ENCODE measurements around the gene FXYD7. TPM values are rescaled to one million over a fixed set of nuclear protein-coding genes. Genes with fewer than 3 reads are reported as not detected.

The FXYD7 gene
- polyA plus RNA-seq, 3 donors = 0.16 TPM; not detected in 2

DNA sequence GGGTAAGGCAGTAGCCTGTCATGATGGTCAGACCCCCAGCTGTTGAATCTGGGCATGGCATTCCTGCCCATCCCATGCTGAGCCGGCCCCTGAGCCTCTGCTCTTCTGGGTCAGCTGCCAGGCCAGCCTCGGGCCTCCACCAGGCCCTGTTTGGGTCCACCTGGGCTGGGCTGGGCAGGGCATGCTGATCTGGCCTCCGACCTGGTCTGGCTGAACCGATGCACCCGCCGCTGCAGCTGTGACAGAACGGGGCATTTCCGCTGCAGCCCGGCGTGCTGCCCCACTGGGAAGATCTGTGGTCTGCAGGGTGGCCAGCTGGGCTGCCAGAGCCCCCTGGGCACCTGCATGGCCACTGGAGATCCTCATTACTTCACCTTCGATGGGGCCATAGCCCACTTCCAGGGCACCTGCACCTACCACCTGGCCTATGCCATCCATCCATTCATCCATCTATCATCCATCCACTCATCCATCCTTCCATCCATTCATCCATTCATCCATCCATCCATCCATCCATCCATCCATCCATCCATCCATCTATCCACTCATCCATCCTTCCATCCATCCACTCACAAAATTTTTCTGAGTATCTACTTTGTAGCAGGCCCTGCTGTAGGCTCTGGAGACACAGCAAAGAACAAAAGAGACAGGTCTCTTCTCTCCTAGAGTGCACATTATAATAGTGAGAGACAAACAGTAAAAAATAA, 49.0 kb upstream of the FXYD7 start:
- no peaks in the 10 kb centered on the region for H3K9me3 ChIP-seq (replicated peaks in 1 of 2; ENCODE audit: control insufficient read depth in 1 of 2, insufficient read depth in 1 of 2, low read length in 2 of 2)
- no peak for DNase-seq
- no peak overlapping the region for H2AFZ ChIP-seq (ENCODE audit: insufficient read depth, low read depth, low read length, poor library complexity, severe bottlenecking)
- no peak overlapping the region for H3K4me2 ChIP-seq (replicated peaks; ENCODE audit: extremely low read depth, low read length, poor library complexity, severe bottlenecking)
- no peaks in the 10 kb centered on the region for H4K20me1 ChIP-seq (ENCODE audit: insufficient read depth, low read length)
- Mint-ChIP-seq H3K4me1 (peaks cover 8% of the 10 kb centered on the region), H3K9me3 (no peaks in the 10 kb centered on the region), H3K27me3 (ENCODE audit: low read depth in 3 of 3) (peaks cover 5 to 15% (median 9%) of the 10 kb centered on the region in 3 donors), H3K36me3 (no peaks in the 10 kb centered on the region), H3K27ac (peak overlapping the region in 1 of 7 donors; percentile 0), H3K4me3 (no peak overlapping the region)
- no peak overlapping the region for H3K27ac ChIP-seq (ENCODE audit: low read depth in 1 of 2, low read length in 2 of 2)
- H3K79me2 ChIP-seq (ENCODE audit: insufficient read depth, low read length) = no peaks in the 10 kb centered on the region
- no peaks in the 10 kb centered on the region for H3K36me3 ChIP-seq (replicated peaks in 1 of 2; ENCODE audit: control insufficient read depth in 1 of 2, insufficient read depth in 2 of 2, low read length in 2 of 2)
- H3K4me1 ChIP-seq (ENCODE audit: control insufficient read depth in 1 of 2, insufficient read depth in 2 of 2, low read length in 2 of 2) = no peaks in the 10 kb centered on the region
- intact Hi-C loops (cut with micrococcal nuclease) = no loop called here
- no peak overlapping the region for H3K4me3 ChIP-seq (replicated peaks in 1 of 3; ENCODE audit: low read depth in 2 of 3, low read length in 3 of 3)
- WGBS (ENCODE audit: insufficient coverage) = 84% methylated on average over 11 of the region's 11 CpGs
- TF ChIP-seq CTCF (IDR thresholded peaks at IDR 0.05) = no peak
- peaks cover 0 to 6% of the 10 kb centered on the region in 2 donors for H3K27me3 ChIP-seq (ENCODE audit: control insufficient read depth in 2 of 2, insufficient read depth in 2 of 2, low read length in 2 of 2)
- H3K9ac ChIP-seq (ENCODE audit: insufficient read depth, low read length, poor library complexity, severe bottlenecking) = no peak overlapping the region

GRCh38 chr19:35094656-35095055, 48.4 kb upstream of the FXYD7 start:
- intact Hi-C loops (cut with micrococcal nuclease) = no loop called here
- H3K9me3 Mint-ChIP-seq = no peaks in the 10 kb centered on the region
- no peak overlapping the region for H3K4me3 ChIP-seq (replicated peaks in 1 of 3; ENCODE audit: low read depth in 2 of 3, low read length in 3 of 3)
- peaks cover 8% of the 10 kb centered on the region for H3K4me1 Mint-ChIP-seq
- H2AFZ ChIP-seq (ENCODE audit: insufficient read depth, low read depth, low read length, poor library complexity, severe bottlenecking) = no peak overlapping the region
- DNase-seq = no peak
- TF ChIP-seq CTCF (IDR thresholded peaks at IDR 0.05) = no peak
- peaks cover 0 to 6% of the 10 kb centered on the region in 2 donors for H3K27me3 ChIP-seq (ENCODE audit: control insufficient read depth in 2 of 2, insufficient read depth in 2 of 2, low read length in 2 of 2)
- no peak overlapping the region for H3K27ac Mint-ChIP-seq
- H3K4me2 ChIP-seq (replicated peaks; ENCODE audit: extremely low read depth, low read length, poor library complexity, severe bottlenecking) = no peak overlapping the region
- peaks cover 5 to 11% (median 9%) of the 10 kb centered on the region in 3 donors for H3K27me3 Mint-ChIP-seq (ENCODE audit: low read depth in 3 of 3)
- no peak overlapping the region for H3K4me3 Mint-ChIP-seq
- H3K9ac ChIP-seq (ENCODE audit: insufficient read depth, low read length, poor library complexity, severe bottlenecking) = no peak overlapping the region
- 98% methylated on average over 4 of the region's 4 CpGs for WGBS (ENCODE audit: insufficient coverage)
- no peaks in the 10 kb centered on the region for H3K9me3 ChIP-seq (replicated peaks in 1 of 2; ENCODE audit: control insufficient read depth in 1 of 2, insufficient read depth in 1 of 2, low read length in 2 of 2)
- no peaks in the 10 kb centered on the region for H4K20me1 ChIP-seq (ENCODE audit: insufficient read depth, low read length)
- no peaks in the 10 kb centered on the region for H3K4me1 ChIP-seq (ENCODE audit: control insufficient read depth in 1 of 2, insufficient read depth in 2 of 2, low read length in 2 of 2)
- H3K36me3 Mint-ChIP-seq = no peaks in the 10 kb centered on the region
- no peak overlapping the region for H3K27ac ChIP-seq (ENCODE audit: low read depth in 1 of 2, low read length in 2 of 2)
- H3K79me2 ChIP-seq (ENCODE audit: insufficient read depth, low read length) = no peaks in the 10 kb centered on the region
- H3K36me3 ChIP-seq (replicated peaks in 1 of 2; ENCODE audit: control insufficient read depth in 1 of 2, insufficient read depth in 2 of 2, low read length in 2 of 2) = no peaks in the 10 kb centered on the region

All from CD14-positive monocyte (primary cell).